ENCODE results near the gene SERINC2. TPM values are rescaled to one million over a fixed set of nuclear protein-coding genes. Genes with fewer than 3 reads are reported as not detected.
"Not testable (repeated sequence)": the region's sequence is repeated elsewhere in the genome, so short reads cannot be mapped to it uniquely, and the experiment has no call there.

SERINC2 gene
- total RNA-seq, 1 donor from 2014 or later: 5.9 TPM

GRCh38 chr1:31467005-31467674 is 54.1 kb downstream of the SERINC2 start:
- no peak for DNase-seq (ENCODE audit: low read depth in 2 of 2)

- no peak for DNase-seq (ENCODE audit: low read depth in 2 of 2)
Measured at GRCh38 chr1:31470794-31471315, 57.8 kb downstream of the SERINC2 start.

GRCh38 chr1:31471452-31472313 is 58.7 kb downstream of the SERINC2 start:
- DNase-seq (ENCODE audit: low read depth in 2 of 2): peak; percentile 30 to 48

GRCh38 chr1:31472314-31472651 is 59.3 kb downstream of the SERINC2 start:
- DNase-seq (ENCODE audit: low read depth in 2 of 2): not testable (repeated sequence)

- not testable (repeated sequence) for DNase-seq (ENCODE audit: low read depth in 2 of 2)
Measured at GRCh38 chr1:31472673-31473072, 59.7 kb downstream of the SERINC2 start.

GRCh38 chr1:31473508-31473907 is 60.5 kb downstream of the SERINC2 start:
- DNase-seq (ENCODE audit: low read depth in 2 of 2): not testable (repeated sequence)

GRCh38 chr1:31474567-31474966 is 61.6 kb downstream of the SERINC2 start:
- DNase-seq (ENCODE audit: low read depth in 2 of 2): not testable (repeated sequence)

- DNase-seq (ENCODE audit: low read depth in 2 of 2): no peak
Measured at GRCh38 chr1:31476891-31477846, 64.2 kb downstream of the SERINC2 start.

GRCh38 chr1:31478167-31478566 is 65.2 kb downstream of the SERINC2 start:
- DNase-seq (ENCODE audit: low read depth in 2 of 2): no peak

GRCh38 chr1:31479811-31480210 is 66.8 kb downstream of the SERINC2 start:
- no peak for DNase-seq (ENCODE audit: low read depth in 2 of 2)

GRCh38 chr1:31480426-31480825 is 67.4 kb downstream of the SERINC2 start:
- DNase-seq (ENCODE audit: low read depth in 2 of 2): not testable (repeated sequence)

- no peak for DNase-seq (ENCODE audit: low read depth in 2 of 2)
Measured at GRCh38 chr1:31482482-31483011, 69.5 kb downstream of the SERINC2 start.

GRCh38 chr1:31483012-31483946 is 70.3 kb downstream of the SERINC2 start:
- no peak for DNase-seq (ENCODE audit: low read depth in 2 of 2)

Other genes starting within 250 kb of the SERINC2 start
- under 0.01 TPM in 1 of 2 replicates, not detected in the other for gene NKAIN1, start 173.3 kb upstream of the SERINC2 start, total RNA-seq
- 117 and 148 TPM in 2 replicates for gene SNRNP40, start 116.4 kb upstream of the SERINC2 start, total RNA-seq
- 20.2 and 24.4 TPM in 2 replicates for gene ZCCHC17, start 116.2 kb upstream of the SERINC2 start, total RNA-seq
- 0.13 and 1.3 TPM in 2 replicates for gene FABP3, start 40.1 kb upstream of the SERINC2 start, total RNA-seq
- gene TINAGL1, start 163.3 kb downstream of the SERINC2 start, total RNA-seq: 273 and 289 TPM in 2 replicates
- 0.77 and 2.8 TPM in 2 replicates for gene HCRTR1, start 204.5 kb downstream of the SERINC2 start, total RNA-seq
- gene PEF1, start 231.7 kb downstream of the SERINC2 start, total RNA-seq: 103 and 141 TPM in 2 replicates

Data from dermis microvascular lymphatic vessel endothelial cell (primary cell).